Heart left ventricle (tissue), 16 donors: ENCODE results near the gene ADRA2B. TPM values are rescaled to one million over a fixed set of nuclear protein-coding genes. Genes with fewer than 3 reads are reported as not detected.
A peak's percentile ranks its signal among the peaks of the same experiment; 100 is the strongest.

Source experiments
- ATAC-seq, 4 donors: fragments of 200-7000 bp; cut with Tn5 transposase; one replicate each; pipeline ENCODE4 v1.9.1; 2020 to 2022; ENCODE audit warnings: moderate library complexity in 4 of 4, mild to moderate bottlenecking in 3 of 4, moderate number of reproducible peaks in 1 of 4
- DNase-seq, 5 donors: peaks; one replicate each; pipeline ENCODE4 v3.0.0-alpha.2; 2020
- H3K27ac ChIP-seq, 12 donors: fragments of 200-600 bp; sonication (generic) in 4 of 12; one replicate each; pipeline versions ENCODE4 v1.5.0 to v1.8.0; 2016 to 2022; ENCODE audit warnings: mild to moderate bottlenecking in 2 of 12
- H3K27me3 ChIP-seq, 9 donors: fragments of 200-600 bp; sonication (generic) in 2 of 9; one replicate each; pipeline versions ENCODE4 v1.5.1 to v1.8.0; 2016 to 2022; ENCODE audit warnings: mild to moderate bottlenecking in 3 of 9
- H3K36me3 ChIP-seq, 9 donors: fragments of 200-600 bp; sonication (generic) in 2 of 9; one replicate each; pipeline versions ENCODE4 v1.5.0 to v1.8.0; 2018 to 2022; ENCODE audit warnings: mild to moderate bottlenecking in 2 of 9
- H3K4me1 ChIP-seq, 12 donors: fragments of 200-600 bp; sonication (generic) in 4 of 12; one replicate each; pipeline versions ENCODE4 v1.5.0 to v1.8.0; 2016 to 2022; ENCODE audit warnings: mild to moderate bottlenecking in 3 of 12
- H3K4me3 ChIP-seq, 12 donors: fragments of 200-600 bp; sonication (generic) in 4 of 12; one replicate each; pipeline versions ENCODE4 v1.5.0 to v1.8.0; 2017 to 2022; ENCODE audit warnings: mild to moderate bottlenecking in 9 of 12, moderate library complexity in 4 of 12
- H3K9me3 ChIP-seq, 12 donors: fragments of 200-600 bp; sonication (generic) in 4 of 12; one replicate each; pipeline versions ENCODE4 v1.5.0 to v1.8.0; 2016 to 2022; ENCODE audit warnings: mild to moderate bottlenecking in 1 of 12
- POLR2A ChIP-seq, 2 donors: fragments of 450-650 bp; IDR thresholded peaks; one replicate each; pipeline ENCODE4 v1.6.1; 2017; ENCODE audit warnings: antibody characterized with exemption in 2 of 2, mild to moderate bottlenecking in 2 of 2, moderate library complexity in 2 of 2
- WGBS, 4 donors: extraction: QIAGEN DNeasy Blood & Tissue Kit in 2 of 4; methylation state at CpG; one replicate each; pipeline versions ENCODE4 v1.1.5 to v1.1.7; 2013 to 2018; 5-methylcytosine and 5-hydroxymethylcytosine counted together
- intact Hi-C, 10 donors: fragments of 100-400 bp; cut with DNase I; formaldehyde crosslinking; loops; one replicate each; pipeline versions ENCODE4 v1.11.1 to v1.14.2; 2022
- polyA plus RNA-seq, 2 donors: library from polyadenylated mRNA; stranded (reverse); fragments of 200-250 nt; gene quantifications; one replicate each; pipeline ENCODE4 v1.2.3, GENCODE V29; 2013
- total RNA-seq, 9 donors: library from RNA; depleted of rRNA in 2 of 9; stranded (reverse); fragments of >200 nt in 2 of 9; fragmentation: NEBNext Ultra II Directional in 3 of 9; extraction: Animal tissue kit (Norgen Biotek cat#: 25700) in 3 of 9; gene quantifications; one replicate each; pipeline versions ENCODE4 v1.1.0 to v1.2.4, GENCODE V29; 2016 to 2023
- TF ChIP-seq, protein P1 (sequence below), 12 donors: fragments of 200-600 bp; sonication (generic) in 4 of 12; IDR thresholded peaks; one replicate each; pipeline versions ENCODE4 v1.5.0 to v1.8.0; 2018 to 2022; ENCODE audit warnings: antibody characterized with exemption in 12 of 12, mild to moderate bottlenecking in 5 of 12
- donor health status: ischemic (EF 13 %, LVEDD 7.1; RV severe dilation, severe dysfunction).
- donor health status: healthy with polysubstance abuse.
- donor health status: DM: no; HTN: yes; CAD: no.
- donor health status: DM: no; HTN: no; CAD: no.
- donor health status: ischemic (EF 25% LVEDD 6.9; RV normal size, moderate dysfunction).
- donor health status: ischemic (EF 25% LVEDD 5.7; RV mildly dilated, moderate dysfunction).
- donor health status: healthy.
- donor health status: DM: yes; HTN: yes; CAD: no.
- donor health status: ischemic (EF 35%, LVEDD 5.7; RV mildly dilated, moderate dysfunction).
- donor health status: nonischemic (EF 11% LVEDD 7.7; RV severe dilation, severe dysfunction).
- donor health status: DM: yes; HTN: yes; CAD: no.
- donor health status: PGD.
- donor health status: ischemic (EF 29% LVEDD 5.4; RV normal size, mild dysfunction).
- donor health status: nonischemic (EF 23%, LVEDD 6.1; RV moderate dilation, normal function).

The ADRA2B gene
- total and polyA plus RNA-seq, 11 donors, result 1.5 to 6.1 (median 3.5) TPM

GRCh38 chr2:96152304-96153161 is 36.2 kb upstream of the ADRA2B start:
- intact Hi-C loops, result no loop called here
- Histone ChIP-seq H3K36me3 (no peaks in the 10 kb centered on the region), H3K9me3 (no peaks in the 10 kb centered on the region), H3K27me3 (no peaks in the 10 kb centered on the region), H3K4me1 (peaks cover 0 to 17% (median 2%) of the 10 kb centered on the region in 12 donors), H3K4me3 (no peak overlapping the region), H3K27ac (no peak overlapping the region)
- peak in 3 of 5 donors; percentile 3 to 45 (median 13) for DNase-seq
- no peak for ATAC-seq
- TF ChIP-seq POLR2A (IDR thresholded peaks at IDR 0.05), result no peak
- WGBS, 4 donors, result 74 to 81% (median 78%) methylated on average over 13 of the region's 13 CpGs

DNA sequence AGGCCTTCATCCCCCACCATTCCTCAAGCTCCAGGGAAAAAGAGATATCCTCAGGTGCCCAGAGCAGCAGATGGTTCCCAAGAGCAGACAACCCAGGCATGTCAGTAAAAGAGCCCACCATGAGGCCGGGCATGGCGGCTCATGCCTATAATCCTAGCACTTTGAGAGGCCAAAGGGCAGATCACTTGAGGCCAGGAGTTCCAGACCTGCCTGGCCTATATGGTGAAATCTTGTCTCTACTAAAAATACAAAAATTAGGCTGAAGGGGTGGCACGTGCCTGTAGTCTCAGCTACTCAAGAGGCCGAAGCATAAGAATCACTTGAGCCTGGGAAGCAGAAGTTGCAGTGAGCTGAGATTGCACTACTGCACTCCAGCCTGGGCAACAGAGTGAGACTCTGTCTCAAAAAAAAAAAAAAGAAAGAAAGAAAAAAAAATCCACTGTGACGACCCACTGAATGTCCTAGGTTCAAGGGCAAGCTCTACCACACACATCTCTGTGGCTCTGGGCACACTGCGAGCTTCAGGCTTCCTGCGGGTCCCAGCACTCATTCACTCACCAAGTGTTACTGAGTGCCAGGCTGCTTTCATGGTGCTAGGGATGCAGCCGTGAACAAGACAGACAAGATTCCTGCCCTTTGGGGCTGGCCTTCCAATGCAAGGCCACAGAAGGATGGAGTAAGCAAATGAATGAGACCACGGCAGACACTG is 35.4 kb upstream of the ADRA2B start:
- Histone ChIP-seq H3K36me3 (no peaks in the 10 kb centered on the region), H3K27ac (no peak overlapping the region), H3K27me3 (no peaks in the 10 kb centered on the region), H3K4me3 (no peak overlapping the region), H3K9me3 (no peaks in the 10 kb centered on the region), H3K4me1 (peaks cover 0 to 22% (median 5%) of the 10 kb centered on the region in 12 donors)
- 92 to 95% (median 94%) methylated on average over 9 of the region's 9 CpGs for WGBS, 4 donors
- intact Hi-C loops, result no loop called here
- DNase-seq, result peak in 1 of 5 donors; percentile 2
- no peak for TF ChIP-seq POLR2A (IDR thresholded peaks at IDR 0.05)
- TF ChIP-seq, protein P1, sequence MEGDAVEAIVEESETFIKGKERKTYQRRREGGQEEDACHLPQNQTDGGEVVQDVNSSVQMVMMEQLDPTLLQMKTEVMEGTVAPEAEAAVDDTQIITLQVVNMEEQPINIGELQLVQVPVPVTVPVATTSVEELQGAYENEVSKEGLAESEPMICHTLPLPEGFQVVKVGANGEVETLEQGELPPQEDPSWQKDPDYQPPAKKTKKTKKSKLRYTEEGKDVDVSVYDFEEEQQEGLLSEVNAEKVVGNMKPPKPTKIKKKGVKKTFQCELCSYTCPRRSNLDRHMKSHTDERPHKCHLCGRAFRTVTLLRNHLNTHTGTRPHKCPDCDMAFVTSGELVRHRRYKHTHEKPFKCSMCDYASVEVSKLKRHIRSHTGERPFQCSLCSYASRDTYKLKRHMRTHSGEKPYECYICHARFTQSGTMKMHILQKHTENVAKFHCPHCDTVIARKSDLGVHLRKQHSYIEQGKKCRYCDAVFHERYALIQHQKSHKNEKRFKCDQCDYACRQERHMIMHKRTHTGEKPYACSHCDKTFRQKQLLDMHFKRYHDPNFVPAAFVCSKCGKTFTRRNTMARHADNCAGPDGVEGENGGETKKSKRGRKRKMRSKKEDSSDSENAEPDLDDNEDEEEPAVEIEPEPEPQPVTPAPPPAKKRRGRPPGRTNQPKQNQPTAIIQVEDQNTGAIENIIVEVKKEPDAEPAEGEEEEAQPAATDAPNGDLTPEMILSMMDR (IDR thresholded peaks at IDR 0.05), result no peak
- ATAC-seq, result no peak

GRCh38 chr2:96150791-96151594 is 34.6 kb upstream of the ADRA2B start:
- Histone ChIP-seq H3K36me3 (no peaks in the 10 kb centered on the region), H3K4me3 (no peak overlapping the region), H3K9me3 (no peaks in the 10 kb centered on the region), H3K27ac (no peak overlapping the region), H3K4me1 (peaks cover 0 to 30% (median 11%) of the 10 kb centered on the region in 12 donors), H3K27me3 (no peaks in the 10 kb centered on the region)
- ATAC-seq (no peak), DNase-seq (no peak)
- intact Hi-C loops, result no loop called here
- 84 to 94% (median 92%) methylated on average over 13 to 14 of the region's 14 CpGs for WGBS, 4 donors
- TF ChIP-seq, protein P1 (IDR thresholded peaks at IDR 0.05), result no peak
- TF ChIP-seq POLR2A (IDR thresholded peaks at IDR 0.05), result no peak

- peaks cover 0 to 38% (median 17%) of the 10 kb centered on the region in 12 donors for H3K4me1 ChIP-seq
- ATAC-seq (no peak), DNase-seq (peak in 1 of 5 donors; percentile 4)
- H3K9me3 ChIP-seq, result no peaks in the 10 kb centered on the region
- H3K4me3 ChIP-seq, result no peak overlapping the region
- intact Hi-C loops, result no loop called here
- H3K36me3 ChIP-seq, result no peaks in the 10 kb centered on the region
- no peaks in the 10 kb centered on the region for H3K27me3 ChIP-seq
- H3K27ac ChIP-seq, result no peak overlapping the region
- 94 to 96% (median 95%) methylated on average over 6 of the region's 6 CpGs for WGBS, 4 donors
- no peak for TF ChIP-seq POLR2A (IDR thresholded peaks at IDR 0.05)
These were observed 33.8 kb upstream of the ADRA2B start for GRCh38 chr2:96150007-96150640.
